ENCODE measurements around the gene SCN1A. TPM values are rescaled to one million over a fixed set of nuclear protein-coding genes. Genes with fewer than 3 reads are reported as not detected.

The SCN1A gene
- total and polyA plus RNA-seq, 2 experiments from 2014 or later: 1.2 to 1.3 TPM

GRCh38 chr2:166088634-166089033 lies 39.2 kb downstream of the SCN1A start:
- Mint-ChIP-seq H3K27me3 (ENCODE audit: insufficient read depth, low read depth, poor library complexity) (peaks cover 1% of the 10 kb centered on the region), H3K27ac (no peak overlapping the region), H3K4me1 (peaks cover 11% of the 10 kb centered on the region; the same call in 2 of the 3 replicates), H3K9me3 (no peaks in the 10 kb centered on the region), H3K4me3 (no peak overlapping the region), H3K36me3 (ENCODE audit: low read depth) (no peaks in the 10 kb centered on the region)
- ATAC-seq (no peak), DNase-seq (ENCODE audit: low spot score) (no peak)
- Histone ChIP-seq H3K9me2 (ENCODE audit: insufficient read depth) (no peaks in the 10 kb centered on the region), H3K27ac (ENCODE audit: low read depth) (no peak overlapping the region), H4K20me1 (replicated peaks; ENCODE audit: insufficient read depth) (no peaks in the 10 kb centered on the region), H3K4me2 (no peak overlapping the region), H3F3A (replicated peaks; ENCODE audit: low read depth) (no peaks in the 10 kb centered on the region), H3K27me3 (ENCODE audit: insufficient read depth) (no peaks in the 10 kb centered on the region), H3K36me3 (ENCODE audit: insufficient read depth) (no peaks in the 10 kb centered on the region), H3K79me2 (replicated peaks; ENCODE audit: insufficient read depth) (no peaks in the 10 kb centered on the region), H3K4me1 (ENCODE audit: insufficient read depth) (0 out of 2 replicates have a peak, but pooled peaks cover 5% of the 10 kb centered on the region), H3K4me3 (no peak overlapping the region), H2AFZ (no peak overlapping the region)
- TF ChIP-seq STAT1 (IDR thresholded peaks at IDR 0.05; ENCODE audit: unreplicated experiment): no peak

GRCh38 chr2:166084301-166084700 lies 43.5 kb downstream of the SCN1A start:
- H3K4me2 ChIP-seq: no peak overlapping the region
- H3K9me2 ChIP-seq (ENCODE audit: insufficient read depth): no peaks in the 10 kb centered on the region
- no peak overlapping the region for H3K27ac ChIP-seq (ENCODE audit: low read depth)
- H3K27me3 ChIP-seq (ENCODE audit: insufficient read depth): no peaks in the 10 kb centered on the region
- Mint-ChIP-seq H3K27ac (no peak overlapping the region), H3K27me3 (ENCODE audit: insufficient read depth, low read depth, poor library complexity) (peaks cover 1% of the 10 kb centered on the region), H3K4me1 (no peaks in the 10 kb centered on the region), H3K9me3 (no peaks in the 10 kb centered on the region), H3K4me3 (no peak overlapping the region), H3K36me3 (ENCODE audit: low read depth) (no peaks in the 10 kb centered on the region)
- H4K20me1 ChIP-seq (replicated peaks; ENCODE audit: insufficient read depth): no peaks in the 10 kb centered on the region
- no peak overlapping the region for H2AFZ ChIP-seq
- DNase-seq (ENCODE audit: low spot score) (no peak), ATAC-seq (no peak)
- no peak overlapping the region for H3K4me3 ChIP-seq
- no peaks in the 10 kb centered on the region for H3K79me2 ChIP-seq (replicated peaks; ENCODE audit: insufficient read depth)
- H3K36me3 ChIP-seq (ENCODE audit: insufficient read depth): no peaks in the 10 kb centered on the region
- H3F3A ChIP-seq (replicated peaks; ENCODE audit: low read depth): no peaks in the 10 kb centered on the region
- H3K4me1 ChIP-seq (ENCODE audit: insufficient read depth): no peaks in the 10 kb centered on the region
- TF ChIP-seq ETS1 (IDR thresholded peaks at IDR 0.05) (no peak), POLR2AphosphoS5 (IDR thresholded peaks at IDR 0.05; ENCODE audit: low read depth) (no peak), CREB1 (CRISPR knock-in tag; IDR thresholded peaks at IDR 0.05; ENCODE audit: low read depth) (no peak), STAT1 (IDR thresholded peaks at IDR 0.05; ENCODE audit: unreplicated experiment) (no peak), ZNF462 (CRISPR knock-in tag; IDR thresholded peaks at IDR 0.05) (no peak), EZH2phosphoT487 (IDR thresholded peaks at IDR 0.05; ENCODE audit: unreplicated experiment) (no peak), CTCF (conservative IDR thresholded peaks at IDR 0.05; ENCODE audit: low read depth in 2 of 2) (no peak), REST (IDR thresholded peaks at IDR 0.05; ENCODE audit: unreplicated experiment) (no peak), ZNF331 (CRISPR knock-in tag; IDR thresholded peaks at IDR 0.05; ENCODE audit: low read depth) (no peak), NANOG (IDR thresholded peaks at IDR 0.05; ENCODE audit: borderline replicate concordance) (no peak)

Data from GM23338 (cell line).